CD4-positive, alpha-beta T cell (primary cell): Measurements from ENCODE around the gene SSBP4. TPM values are rescaled to one million over a fixed set of nuclear protein-coding genes. Genes with fewer than 3 reads are reported as not detected.

Experiments
- ATAC-seq: fragments of 200-7000 bp; cut with Tn5 transposase; one replicate; pipeline ENCODE4 v1.10.0; 2022; ENCODE audit warnings: mild to moderate bottlenecking; ENCODE audit not compliant: poor library complexity
- CTCF ChIA-PET: fragments of 350-600 bp; sonication (Branson Sonifier 250); formaldehyde crosslinking; loops from one replicate; lab custom pipeline; 2021; ENCODE audit warnings: antibody characterized with exemption, inconsistent platforms; lab: Charles Lee
- POLR2A ChIA-PET: fragments of 350-600 bp; sonication (Branson Sonifier 250); formaldehyde crosslinking; loops from one replicate; lab custom pipeline; 2021; ENCODE audit warnings: antibody characterized with exemption, inconsistent platforms; lab: Charles Lee
- DNase-seq, 14 experiments: peaks; one replicate each; pipeline ENCODE4 v3.0.0-alpha.2; 2013 to 2020; ENCODE audit warnings: mixed read lengths in 2 of 14
- H3K27ac ChIP-seq, 2 donors: one replicate each; pipeline versions ENCODE4 v1.5.1 to v1.7.0; 2013; ENCODE audit warnings: low read length in 2 of 2, low read depth in 1 of 2, mild to moderate bottlenecking in 1 of 2
- H3K27me3 ChIP-seq, 2 experiments: 1 replicate in 1 of 2; 2 replicates in 1 of 2; pipeline versions ENCODE4 v1.6.1 to v1.7.0; 2013; ENCODE audit warnings: low read length in 2 of 2, control low read depth in 1 of 2, mild to moderate bottlenecking in 1 of 2, moderate library complexity in 1 of 2; ENCODE audit not compliant: insufficient read depth in 2 of 2, control insufficient read depth in 1 of 2
- H3K36me3 ChIP-seq: one replicate; pipeline ENCODE4 v1.6.1; 2013; ENCODE audit warnings: low read length, control low read depth; ENCODE audit not compliant: insufficient read depth
- H3K4me1 ChIP-seq: one replicate; pipeline ENCODE4 v1.6.1; 2013; ENCODE audit warnings: low read length, control low read depth; ENCODE audit not compliant: insufficient read depth
- H3K4me3 ChIP-seq: one replicate; pipeline ENCODE4 v1.5.1; 2013; ENCODE audit warnings: mild to moderate bottlenecking, low read length, moderate library complexity
- H3K9me3 ChIP-seq, 2 experiments: 1 replicate in 1 of 2; 2 replicates in 1 of 2; pipeline versions ENCODE4 v1.6.1 to v1.7.0; 2013; ENCODE audit warnings: low read length in 2 of 2, mild to moderate bottlenecking in 2 of 2, control low read depth in 1 of 2, moderate library complexity in 1 of 2; ENCODE audit not compliant: control insufficient read depth in 1 of 2, insufficient read depth in 1 of 2
- H3K27ac Mint-ChIP-seq: one replicate; pipeline ENCODE4 v1.8.0; 2020; ENCODE audit warnings: mixed read lengths
- H3K27me3 Mint-ChIP-seq: one replicate; pipeline ENCODE4 v1.8.0; 2021; ENCODE audit warnings: mixed read lengths
- H3K36me3 Mint-ChIP-seq: one replicate; pipeline ENCODE4 v1.8.0; 2021; ENCODE audit warnings: low read depth, mixed read lengths
- H3K4me1 Mint-ChIP-seq: one replicate; pipeline ENCODE4 v1.8.0; 2021; ENCODE audit warnings: low read depth, mixed read lengths
- H3K4me3 Mint-ChIP-seq: one replicate; pipeline ENCODE4 v1.8.0; 2020; ENCODE audit warnings: mild to moderate bottlenecking, mixed read lengths
- H3K9me3 Mint-ChIP-seq: one replicate; pipeline ENCODE4 v1.8.0; 2020; ENCODE audit warnings: mixed read lengths
- CTCF ChIP-seq: fragments of 200-600 bp; IDR thresholded peaks from one replicate; pipeline ENCODE4 v1.8.0; 2022; ENCODE audit warnings: antibody characterized with exemption, mild to moderate bottlenecking
- intact Hi-C, 2 experiments: fragments of 100-400 bp; cut with DNase I in 1 of 2; cut with micrococcal nuclease in 1 of 2; formaldehyde crosslinking; loops; one replicate each; pipeline versions ENCODE4 v1.15.1 to v1.9.0; 2023 to 2025; cut with DNase I, micrococcal nuclease
- total RNA-seq, 174 experiments: library from RNA in 2 of 174; stranded (reverse) in 2 of 174; gene quantifications; one replicate each; pipeline ENCODE4 v1.2.3 and lab custom pipeline; 2021 to 2026

SSBP4 gene
- total RNA-seq, 2 experiments from 2014 or later, result 44.0 to 50.9 TPM

- intact Hi-C loops, result loop anchor here in 1 of 2 experiments (5.0 kb wide), 3 partner anchors 72 to 162 kb away; partner anchors contain the start of gene PGPEP1
- DNase-seq (peak in 3 of 14 experiments; percentile 21 to 54 (median 40)), ATAC-seq (no peak)
- Mint-ChIP-seq H3K4me1 (peaks cover 54% of the 10 kb centered on the region), H3K27me3 (peaks cover 52% of the 10 kb centered on the region), H3K36me3 (no peaks in the 10 kb centered on the region), H3K9me3 (no peaks in the 10 kb centered on the region), H3K27ac (no peak overlapping the region), H3K4me3 (peak overlapping the region; percentile 45)
- no peak for TF ChIP-seq CTCF
- POLR2A ChIA-PET, result interaction anchor here (0.5 to 9.0 kb wide), 4 partner anchors 15 to 134 kb away, joined by 3 to 97 read pairs (median 6); partner anchors contain the start of genes JUND and LSM4
- Histone ChIP-seq H3K27ac (no peak overlapping the region), H3K27me3 (peaks cover 11 to 30% of the 10 kb centered on the region in 2 experiments), H3K9me3 (no peaks in the 10 kb centered on the region), H3K4me1 (peaks cover 58% of the 10 kb centered on the region), H3K36me3 (no peaks in the 10 kb centered on the region), H3K4me3 (no peak overlapping the region)
- CTCF ChIA-PET, result interaction anchor here (0.6 to 6.7 kb wide), 3 partner anchors 25 to 105 kb away, joined by 3 to 53 read pairs (median 5); no protein-coding TSS in a partner anchor
Observed at GRCh38 chr19:18414504-18415177, 4.6 kb upstream of the SSBP4 start.

DNA sequence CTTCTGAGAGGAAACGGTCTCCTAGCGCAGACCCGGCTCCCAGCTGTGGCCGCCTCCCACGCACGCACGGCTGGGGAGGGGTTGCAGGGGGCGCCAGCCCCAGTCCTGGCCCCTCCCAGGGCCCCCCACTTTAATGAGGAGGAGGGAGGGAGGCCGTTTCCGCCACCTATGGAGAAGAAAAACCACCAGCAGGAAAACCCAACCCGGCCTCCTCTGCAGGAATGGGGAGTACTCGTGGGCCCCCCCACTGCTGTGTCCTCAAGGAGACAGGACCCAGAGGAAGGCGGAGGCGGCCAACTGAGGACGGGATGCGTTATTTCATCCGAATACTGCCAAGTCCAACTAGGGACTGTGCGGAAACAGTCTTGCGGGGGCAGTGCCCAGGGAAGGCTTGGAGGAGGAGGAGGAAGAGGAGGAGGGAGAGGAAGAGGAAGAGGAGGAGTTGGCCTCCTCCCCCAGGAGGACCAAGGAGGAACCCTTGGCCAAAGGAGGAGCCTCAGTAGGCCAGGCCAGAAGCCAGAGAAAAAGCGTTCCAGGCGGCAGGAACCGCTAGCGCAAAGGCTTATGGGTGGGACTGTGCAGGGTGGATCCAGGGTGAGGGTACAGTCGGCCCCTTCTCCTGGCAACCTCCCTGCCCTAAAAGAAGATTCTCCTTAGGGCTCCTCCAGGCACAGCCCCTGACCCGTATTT lies 3.9 kb upstream of the SSBP4 start:
- ChIA-PET CTCF (interaction anchor here (0.6 to 6.7 kb wide), 5 partner anchors 26 to 137 kb away, joined by 3 to 53 read pairs (median 5); no protein-coding TSS in a partner anchor), POLR2A (interaction anchor here (0.5 to 9.0 kb wide), 5 partner anchors 14 to 211 kb away, joined by 3 to 97 read pairs (median 6); partner anchors contain the start of genes JUND, LSM4 and RAB3A)
- DNase-seq (peak in 2 of 14 experiments; percentile 27 to 47), ATAC-seq (no peak)
- no peaks in the 10 kb centered on the region for H3K9me3 Mint-ChIP-seq
- no peak overlapping the region for H3K27ac ChIP-seq
- peak overlapping the region; percentile 67 for H3K4me3 Mint-ChIP-seq
- H3K27me3 ChIP-seq, result peaks cover 11 to 30% of the 10 kb centered on the region in 2 experiments
- TF ChIP-seq CTCF, result no peak
- no peak overlapping the region for H3K4me3 ChIP-seq
- H3K27ac Mint-ChIP-seq, result no peak overlapping the region
- H3K27me3 Mint-ChIP-seq, result peaks cover 52% of the 10 kb centered on the region
- intact Hi-C loops, result loop anchor here in 1 of 2 experiments (5.0 kb wide), 2 partner anchors 73 to 88 kb away; partner anchors contain the start of gene PGPEP1
- H3K4me1 Mint-ChIP-seq, result peaks cover 58% of the 10 kb centered on the region
- H3K36me3 Mint-ChIP-seq, result no peaks in the 10 kb centered on the region
- no peaks in the 10 kb centered on the region for H3K9me3 ChIP-seq
- H3K36me3 ChIP-seq, result no peaks in the 10 kb centered on the region
- H3K4me1 ChIP-seq, result peaks cover 63% of the 10 kb centered on the region

DNA sequence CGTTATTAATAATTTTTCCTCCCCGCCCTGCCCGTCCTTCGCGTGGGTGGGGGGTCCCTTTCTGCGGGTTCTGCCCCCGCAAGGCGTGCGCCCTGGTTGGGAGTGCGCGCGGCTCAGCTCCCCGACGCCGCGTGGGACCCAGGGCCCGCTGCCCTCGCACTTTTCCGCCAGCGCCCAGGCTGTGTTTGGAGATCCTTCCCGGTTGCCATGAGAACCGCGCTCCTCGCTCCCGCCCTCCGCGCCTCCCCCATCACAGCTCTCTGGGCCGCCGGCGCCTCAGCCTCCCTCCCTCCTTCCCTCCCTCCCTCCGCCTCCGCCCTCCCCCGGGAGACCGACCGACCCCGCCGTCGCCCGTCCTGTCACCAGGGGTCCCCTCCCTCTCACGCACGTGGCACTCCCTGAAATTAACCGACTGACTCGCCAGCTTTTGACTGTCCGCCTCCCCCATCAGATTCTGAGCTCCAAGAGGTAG lies 2.4 kb upstream of the SSBP4 start:
- ATAC-seq, result peak; percentile 11
- DNase-seq, result peak in 11 of 14 experiments; percentile 35 to 89 (median 57)
- Mint-ChIP-seq H3K4me1 (peaks cover 66% of the 10 kb centered on the region), H3K27ac (peak overlapping the region; percentile 43), H3K27me3 (peaks cover 48% of the 10 kb centered on the region), H3K36me3 (no peaks in the 10 kb centered on the region), H3K9me3 (no peaks in the 10 kb centered on the region), H3K4me3 (peak overlapping the region; percentile 84)
- ChIA-PET POLR2A (interaction anchor here (0.6 to 9.0 kb wide), 9 partner anchors 12 to 787 kb away, joined by 3 to 97 read pairs (median 4); partner anchors contain the start of genes JUND, LSM4, NR2C2AP and RAB3A), CTCF (interaction anchor here (1.0 to 5.7 kb wide), 4 partner anchors 28 to 139 kb away, joined by 3 to 32 read pairs (median 4); no protein-coding TSS in a partner anchor)
- Histone ChIP-seq H3K9me3 (no peaks in the 10 kb centered on the region), H3K4me1 (peaks cover 72% of the 10 kb centered on the region), H3K4me3 (peak overlapping the region; percentile 54), H3K36me3 (no peaks in the 10 kb centered on the region), H3K27ac (peak overlapping the region in 1 of 2 donors; percentile 67), H3K27me3 (peaks cover 11 to 30% of the 10 kb centered on the region in 2 experiments)
- intact Hi-C loops, result loop anchor here in 1 of 2 experiments (5.0 kb wide), 2 partner anchors 75 to 90 kb away; partner anchors contain the start of gene PGPEP1
- no peak for TF ChIP-seq CTCF
